GM12892 (cell line): Measurements from ENCODE around the gene STMN3.

Source experiments
- POLR2A ChIP-seq: IDR thresholded peaks from 2 replicates; pipeline ENCODE4 v1.6.1; 2011; ENCODE audit warnings: low read depth, low read length, control low read depth
- POLR2AphosphoS5 ChIP-seq: IDR thresholded peaks from 2 replicates; pipeline ENCODE4 v1.6.1; 2011; ENCODE audit warnings: low read depth, low read length, control low read depth
- TAF1 ChIP-seq: IDR thresholded peaks from 2 replicates; pipeline ENCODE4 v1.6.1; 2011; ENCODE audit warnings: low read depth, mild to moderate bottlenecking, control low read depth, low read length, borderline replicate concordance

- TF ChIP-seq POLR2A (no peak), POLR2AphosphoS5 (no peak), TAF1 (no peak)
These were observed 48.9 kb upstream of the STMN3 start for GRCh38 chr20:63702036-63702665.
